HPDE6-E6E7 (cell line): Measurements from ENCODE around the gene ARFGAP3.
"Not testable (repeated sequence)": the region's sequence is repeated elsewhere in the genome, so short reads cannot be mapped to it uniquely, and the experiment has no call there.

Experiments used
- DNase-seq: peaks from one replicate; pipeline ENCODE4 v3.0.0; 2011; ENCODE audit warnings: missing footprints; ENCODE audit errors: extremely low spot score

The ARFGAP3 gene

GRCh38 chr22:42794551-42795510 lies 62.2 kb downstream of the ARFGAP3 start:
- DNase-seq: no peak

GRCh38 chr22:42793848-42794405 lies 63.1 kb downstream of the ARFGAP3 start:
- DNase-seq: no peak

GRCh38 chr22:42792909-42793847 lies 63.9 kb downstream of the ARFGAP3 start:
- no peak for DNase-seq

GRCh38 chr22:42792453-42792908 lies 64.6 kb downstream of the ARFGAP3 start:
- DNase-seq: no peak

- no peak for DNase-seq
These were observed 65.2 kb downstream of the ARFGAP3 start for GRCh38 chr22:42791721-42792452.

GRCh38 chr22:42788466-42788865 lies 68.6 kb downstream of the ARFGAP3 start:
- no peak for DNase-seq

GRCh38 chr22:42788021-42788420 lies 69.1 kb downstream of the ARFGAP3 start:
- DNase-seq: no peak

- no peak for DNase-seq
These were observed 69.7 kb downstream of the ARFGAP3 start for GRCh38 chr22:42787357-42787736.

GRCh38 chr22:42786606-42787356 lies 70.3 kb downstream of the ARFGAP3 start:
- no peak for DNase-seq

- DNase-seq: no peak
These were observed 71.2 kb downstream of the ARFGAP3 start for GRCh38 chr22:42785706-42786499.

GRCh38 chr22:42782306-42782705 lies 74.8 kb downstream of the ARFGAP3 start:
- DNase-seq: not testable (repeated sequence)

GRCh38 chr22:42780070-42780540 lies 77.0 kb downstream of the ARFGAP3 start:
- DNase-seq: peak; percentile 44

- no peak for DNase-seq
These were observed 79.9 kb downstream of the ARFGAP3 start for GRCh38 chr22:42777126-42777525.

- no peak for DNase-seq
These were observed 83.9 kb downstream of the ARFGAP3 start for GRCh38 chr22:42773167-42773566.

- no peak for DNase-seq
These were observed 84.4 kb downstream of the ARFGAP3 start for GRCh38 chr22:42772647-42773046.

GRCh38 chr22:42770941-42771647 lies 86.0 kb downstream of the ARFGAP3 start:
- no peak for DNase-seq

GRCh38 chr22:42770448-42770726 lies 86.7 kb downstream of the ARFGAP3 start:
- DNase-seq: no peak

GRCh38 chr22:42769574-42770447 lies 87.3 kb downstream of the ARFGAP3 start:
- peak; percentile 36 for DNase-seq
